Suprapubic skin (tissue), 3 donors: Measurements from ENCODE around the gene ZDHHC6.

Experiments
- CTCF ChIP-seq, 2 donors: fragments of 200-600 bp in 1 of 2; fragments of 450-650 bp in 1 of 2; sonication (generic) in 1 of 2; IDR thresholded peaks; one replicate each; pipeline ENCODE4 v1.5.1; 2016 to 2019; ENCODE audit warnings: antibody characterized with exemption in 2 of 2, mild to moderate bottlenecking in 1 of 2, moderate library complexity in 1 of 2
- EP300 ChIP-seq: sonication (generic); formaldehyde crosslinking; IDR thresholded peaks from one replicate; pipeline ENCODE4 v1.6.1; 2017; ENCODE audit warnings: antibody characterized with exemption
- POLR2A ChIP-seq, 2 donors: fragments of 450-650 bp; IDR thresholded peaks; one replicate each; pipeline ENCODE4 v1.6.1; 2017; ENCODE audit warnings: antibody characterized with exemption in 2 of 2, mild to moderate bottlenecking in 2 of 2, moderate library complexity in 2 of 2

DNA sequence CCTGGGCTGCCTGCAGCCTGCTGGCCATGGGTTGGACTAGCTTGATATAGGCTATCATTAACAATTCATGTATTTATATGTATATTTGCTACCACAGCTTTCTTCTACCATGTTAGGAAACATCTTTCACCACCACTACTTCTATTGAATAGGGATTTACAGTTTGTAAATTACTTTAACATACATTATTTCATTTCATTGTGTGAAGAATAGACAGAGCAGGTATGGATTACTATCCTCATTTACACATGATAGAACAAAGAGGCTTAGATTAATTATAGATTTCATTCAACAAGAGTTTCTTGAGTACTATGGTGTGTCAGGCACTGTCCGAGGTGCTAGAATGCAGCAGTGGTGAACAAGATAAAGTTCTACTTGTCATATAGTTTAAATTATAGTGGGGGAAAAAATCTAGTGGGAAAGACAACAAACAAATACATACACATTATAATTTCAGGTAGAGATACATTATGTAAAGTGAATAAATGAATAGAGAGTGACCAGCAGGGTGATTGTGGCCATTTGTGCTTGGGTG, 20.9 kb upstream of the ZDHHC6 start:
- no peak for TF ChIP-seq CTCF (IDR thresholded peaks at IDR 0.05)
- no peak for TF ChIP-seq POLR2A (IDR thresholded peaks at IDR 0.05)
- TF ChIP-seq EP300: no peak
